Hematopoietic multipotent progenitor cell treated with erythropoietin and hydrocortisone succinate and interleukin-3 and kit ligand, for 17 days (in vitro differentiated cells): ENCODE data around the gene SMYD3.
A peak's percentile ranks its signal among the peaks of the same experiment; 100 is the strongest.

Experiments used
- DNase-seq: peaks from one replicate; pipeline ENCODE4 v3.0.0-alpha.2; 2015; ENCODE audit warnings: low spot score

The SMYD3 gene

DNA sequence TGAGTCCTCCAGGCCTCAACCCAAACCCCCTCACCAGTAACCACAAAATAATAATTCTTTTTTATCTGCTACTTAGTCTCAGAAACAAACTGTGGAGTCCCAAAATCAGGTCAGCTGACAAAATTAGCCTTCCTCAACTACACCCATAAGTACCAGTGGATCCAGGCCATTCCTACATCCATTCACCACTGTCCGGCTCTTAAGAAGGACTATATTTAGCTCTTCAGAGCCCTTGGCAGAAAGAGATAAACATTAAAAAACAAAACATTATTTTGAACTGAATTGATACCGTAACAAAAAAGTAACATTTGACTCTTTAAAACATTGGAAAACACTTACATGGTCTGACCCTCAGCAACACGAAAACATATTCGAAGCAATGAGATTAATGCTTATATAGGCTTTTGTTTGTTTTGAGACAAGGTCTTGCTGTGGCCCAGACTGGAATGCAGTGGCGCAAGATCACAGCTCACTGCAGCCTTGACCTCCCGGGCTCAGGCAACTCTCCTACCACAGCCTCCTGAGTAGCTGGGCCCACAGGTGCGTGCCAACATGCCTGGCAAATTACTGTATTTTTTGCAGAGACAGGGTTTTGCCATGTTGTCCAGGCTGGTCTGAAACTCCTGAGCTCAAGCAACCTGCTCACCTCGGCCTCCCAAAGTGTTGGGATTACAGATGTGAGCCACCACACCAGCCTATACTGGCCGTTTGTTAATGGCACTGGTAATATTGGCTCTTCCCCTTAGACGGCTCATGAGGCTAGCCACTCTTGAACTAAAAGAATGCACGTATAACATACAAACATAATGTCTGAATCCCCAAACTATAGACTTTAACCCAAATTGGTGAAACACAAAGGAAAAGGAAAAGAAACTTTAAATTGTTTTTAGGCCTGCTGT, 330.7 kb downstream of the SMYD3 start:
- no peak for DNase-seq

DNA sequence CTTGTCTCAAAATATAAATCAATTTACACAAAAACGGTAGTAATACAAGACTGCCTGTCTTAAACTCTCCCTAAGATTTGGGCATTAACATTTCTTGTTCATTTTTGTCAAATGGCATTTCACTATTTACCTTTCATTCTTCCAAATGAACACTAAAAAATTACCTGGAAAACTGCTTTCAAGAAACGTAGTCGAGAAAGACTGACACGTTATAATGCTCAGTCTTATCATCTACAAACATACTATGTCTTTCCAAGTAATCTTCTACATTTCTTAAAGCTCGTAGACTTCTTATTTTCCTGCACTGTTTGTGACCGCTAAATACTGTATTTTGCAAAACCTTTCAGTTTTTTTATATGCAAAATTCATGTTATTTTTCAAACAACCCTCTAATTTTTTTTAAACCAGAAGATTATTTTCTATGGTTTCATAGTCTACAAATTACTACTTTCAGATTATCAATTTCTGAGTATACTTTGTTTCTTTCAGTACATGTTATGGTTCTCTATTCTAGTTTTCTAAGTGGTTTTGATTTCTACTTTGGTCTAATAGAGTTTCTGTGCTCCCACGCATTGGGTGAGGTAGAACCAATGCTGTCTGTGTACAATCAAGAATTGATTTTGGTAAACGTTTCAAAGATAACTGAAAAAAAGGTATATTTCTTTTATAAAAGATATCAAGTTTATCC, 336.4 kb downstream of the SMYD3 start:
- DNase-seq, result peak; percentile 16

DNA sequence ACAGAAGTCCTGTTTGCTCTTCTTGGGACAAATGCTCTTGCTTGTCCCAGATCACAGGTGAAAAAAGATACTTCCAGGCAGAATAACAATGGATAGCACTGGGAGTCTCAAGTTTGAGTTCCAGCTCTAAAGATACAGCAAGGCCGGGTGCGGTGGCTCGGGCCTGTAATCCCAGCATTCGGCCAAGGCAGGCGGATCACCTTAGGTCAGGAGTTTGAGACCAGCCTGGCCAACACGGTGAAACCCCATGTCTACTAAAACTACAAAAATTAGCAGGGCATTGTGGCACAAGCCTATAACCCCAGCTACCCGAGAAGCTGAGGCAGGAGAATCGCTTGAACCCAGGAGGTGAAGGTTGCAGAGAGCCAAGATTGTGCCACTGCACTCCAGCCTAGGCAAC, 337.6 kb downstream of the SMYD3 start:
- DNase-seq, result no peak

DNA sequence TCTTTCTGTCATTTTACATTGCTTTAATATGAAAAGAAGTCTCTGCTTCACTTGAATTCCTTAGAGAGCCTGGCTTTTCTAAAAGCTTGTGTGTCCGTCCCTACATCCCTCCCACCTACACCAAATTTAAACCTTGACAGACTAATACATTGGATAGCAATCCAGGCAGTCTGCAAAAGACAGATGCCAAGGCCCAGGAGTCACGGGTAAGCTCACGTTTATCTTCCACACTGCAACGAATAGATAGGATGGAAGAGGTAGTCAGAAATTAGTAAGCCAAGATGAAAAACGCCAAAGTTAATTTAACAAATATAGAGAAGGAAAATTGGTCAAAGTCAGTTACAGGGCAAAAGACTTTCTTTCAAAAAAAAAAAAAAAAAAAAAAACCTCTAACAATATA, 338.1 kb downstream of the SMYD3 start:
- DNase-seq, result peak; percentile 16

DNA sequence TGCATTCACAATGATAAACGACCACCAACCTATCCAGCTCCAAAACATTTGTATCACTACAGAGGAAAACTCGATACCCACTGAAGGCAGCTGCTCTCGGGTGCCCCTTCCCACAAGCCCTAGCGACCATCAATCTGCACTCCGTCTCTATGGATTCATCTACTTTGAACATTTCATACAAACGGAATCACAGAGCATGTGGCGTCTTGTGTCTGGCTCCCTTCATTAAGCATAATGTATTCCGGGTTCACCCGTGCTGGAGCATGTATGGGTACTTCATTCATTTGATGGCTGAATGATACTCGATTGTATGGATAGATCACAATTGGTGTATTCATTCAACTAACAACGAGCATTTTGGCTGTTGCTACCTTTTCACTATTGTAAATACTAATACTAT, 340.2 kb downstream of the SMYD3 start:
- no peak for DNase-seq

DNA sequence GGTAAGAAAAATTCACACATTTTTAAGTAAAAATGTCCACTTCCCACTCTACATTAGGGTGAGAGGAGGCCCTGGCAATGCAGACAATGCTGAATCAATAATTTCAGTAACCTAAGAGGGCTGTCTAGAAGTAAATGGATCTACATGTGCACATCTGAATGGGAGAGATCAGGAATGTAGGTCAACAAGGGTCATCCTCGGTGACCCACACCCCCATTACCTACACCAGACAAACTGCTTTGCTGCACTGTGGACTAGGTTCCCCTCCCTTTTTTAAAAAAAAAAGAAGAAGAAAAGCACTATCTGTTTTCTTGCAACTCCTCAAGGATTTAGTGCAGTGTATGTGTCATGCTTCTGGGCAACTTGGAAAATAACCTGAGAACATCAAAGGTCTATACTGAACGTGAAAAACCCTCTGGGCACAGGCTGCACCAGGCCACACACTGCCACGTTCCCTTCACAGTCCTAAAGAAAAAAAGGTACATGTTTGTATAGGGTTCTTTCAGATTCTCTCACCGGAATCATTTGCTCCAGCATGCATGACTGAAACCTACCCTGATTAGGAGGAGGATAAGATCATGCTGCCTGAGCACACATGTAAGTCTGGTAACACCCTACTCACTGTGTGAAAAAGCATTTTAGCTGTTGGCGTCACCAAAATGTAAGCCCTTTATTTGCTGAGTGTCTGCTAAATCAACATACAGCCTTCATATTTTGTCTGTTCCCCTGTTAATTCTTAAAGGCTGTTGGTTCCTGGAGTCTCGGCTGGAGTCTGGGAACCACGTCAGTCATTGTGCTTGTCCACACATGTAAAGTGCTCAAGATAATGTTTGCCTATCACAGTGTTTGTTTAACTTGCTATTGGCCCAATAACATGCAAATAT, 341.0 kb downstream of the SMYD3 start:
- peak; percentile 9 for DNase-seq

DNA sequence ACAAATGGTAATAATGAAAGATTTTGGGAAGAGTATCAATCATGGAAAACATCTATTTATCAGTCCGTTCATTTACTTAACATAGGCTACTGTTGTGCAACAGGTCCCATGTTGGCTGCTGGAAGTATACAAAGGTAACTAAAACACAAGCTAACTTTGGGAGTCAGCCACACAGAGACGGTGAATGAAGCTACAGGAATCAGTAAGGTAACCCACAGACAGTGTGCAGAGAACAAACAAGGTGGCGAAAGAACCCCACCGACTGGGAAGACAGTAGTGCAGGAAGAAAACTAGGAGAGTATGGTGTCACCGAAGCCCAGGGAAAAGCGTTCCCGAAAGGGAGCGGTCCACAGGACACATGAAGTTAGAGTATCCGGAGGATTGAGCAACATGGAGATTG, 342.3 kb downstream of the SMYD3 start:
- no peak for DNase-seq

DNA sequence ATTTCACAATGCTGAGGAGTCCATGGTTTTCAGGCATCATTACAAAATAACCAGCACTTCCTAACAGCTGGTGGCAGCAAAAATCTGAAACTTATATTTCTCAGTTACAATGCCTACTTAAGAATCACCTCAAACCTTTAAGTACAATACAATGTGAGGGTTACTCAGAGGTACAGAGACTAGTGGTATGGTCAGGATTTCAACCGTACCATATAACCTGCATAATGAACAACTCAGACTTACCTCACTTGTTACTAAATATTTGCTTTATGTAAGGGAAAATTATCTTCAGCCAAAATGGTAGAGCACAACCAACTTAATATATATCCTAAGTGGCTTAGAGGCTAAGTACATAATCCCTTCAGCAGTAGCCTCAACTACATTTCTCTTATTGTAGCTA, 344.5 kb downstream of the SMYD3 start:
- no peak for DNase-seq

DNA sequence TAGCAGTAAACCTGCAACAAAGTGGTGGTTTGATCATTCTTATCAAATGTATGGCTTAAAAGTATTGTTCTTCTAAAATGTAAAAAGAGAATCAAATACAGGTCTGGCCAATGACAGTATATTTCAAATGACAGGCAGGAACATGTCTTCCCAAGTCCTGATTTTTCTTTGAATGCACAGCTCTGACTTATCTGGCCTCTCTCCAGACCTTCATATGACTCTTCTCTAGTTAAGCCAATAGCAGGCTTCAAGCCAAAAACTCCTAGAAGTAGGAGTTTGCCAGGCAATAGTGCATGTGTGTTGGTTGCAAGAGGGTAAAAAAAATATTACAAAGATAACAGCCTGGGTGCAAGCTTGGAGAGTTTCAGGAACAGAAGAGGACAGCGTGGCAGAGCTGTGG, 345.5 kb downstream of the SMYD3 start:
- no peak for DNase-seq

DNA sequence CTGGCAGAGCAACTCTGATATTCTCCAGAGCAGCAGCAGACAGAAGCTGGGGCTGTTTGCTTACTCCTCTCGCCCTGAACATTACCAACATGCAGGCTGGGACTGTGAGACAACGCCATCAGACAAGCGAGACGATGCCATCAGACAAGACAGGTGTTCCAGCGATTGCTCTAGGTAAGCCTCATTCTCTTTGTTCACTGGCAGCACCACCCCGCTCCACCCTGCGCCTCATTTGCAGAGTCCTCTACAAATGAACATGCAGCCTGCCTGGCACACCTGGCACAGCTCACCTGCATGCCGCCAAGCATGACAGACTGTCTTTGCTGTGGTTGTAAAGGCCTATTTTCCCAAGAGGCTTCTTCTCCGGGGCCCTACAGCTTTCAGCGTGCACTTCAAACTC, 346.2 kb downstream of the SMYD3 start:
- no peak for DNase-seq

DNA sequence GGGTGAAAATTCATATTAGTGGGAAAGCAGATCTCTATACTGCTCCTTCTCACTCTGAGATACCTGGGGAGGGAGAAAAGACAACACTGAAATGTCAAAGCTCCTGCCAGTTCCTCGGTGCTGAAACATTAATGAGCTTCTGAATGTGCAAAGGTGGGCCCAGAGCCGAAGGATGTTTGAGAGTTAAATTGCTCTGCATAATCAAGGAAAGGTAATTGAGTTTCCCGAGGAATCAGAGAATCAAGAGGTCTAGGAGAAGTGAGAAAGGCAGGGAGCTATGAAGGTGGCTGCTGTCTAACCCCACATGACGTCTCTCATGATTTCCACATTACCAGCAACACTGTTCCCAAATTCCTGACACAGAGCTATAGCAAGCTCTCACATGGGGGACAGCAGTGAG, 346.7 kb downstream of the SMYD3 start:
- DNase-seq, result no peak

DNA sequence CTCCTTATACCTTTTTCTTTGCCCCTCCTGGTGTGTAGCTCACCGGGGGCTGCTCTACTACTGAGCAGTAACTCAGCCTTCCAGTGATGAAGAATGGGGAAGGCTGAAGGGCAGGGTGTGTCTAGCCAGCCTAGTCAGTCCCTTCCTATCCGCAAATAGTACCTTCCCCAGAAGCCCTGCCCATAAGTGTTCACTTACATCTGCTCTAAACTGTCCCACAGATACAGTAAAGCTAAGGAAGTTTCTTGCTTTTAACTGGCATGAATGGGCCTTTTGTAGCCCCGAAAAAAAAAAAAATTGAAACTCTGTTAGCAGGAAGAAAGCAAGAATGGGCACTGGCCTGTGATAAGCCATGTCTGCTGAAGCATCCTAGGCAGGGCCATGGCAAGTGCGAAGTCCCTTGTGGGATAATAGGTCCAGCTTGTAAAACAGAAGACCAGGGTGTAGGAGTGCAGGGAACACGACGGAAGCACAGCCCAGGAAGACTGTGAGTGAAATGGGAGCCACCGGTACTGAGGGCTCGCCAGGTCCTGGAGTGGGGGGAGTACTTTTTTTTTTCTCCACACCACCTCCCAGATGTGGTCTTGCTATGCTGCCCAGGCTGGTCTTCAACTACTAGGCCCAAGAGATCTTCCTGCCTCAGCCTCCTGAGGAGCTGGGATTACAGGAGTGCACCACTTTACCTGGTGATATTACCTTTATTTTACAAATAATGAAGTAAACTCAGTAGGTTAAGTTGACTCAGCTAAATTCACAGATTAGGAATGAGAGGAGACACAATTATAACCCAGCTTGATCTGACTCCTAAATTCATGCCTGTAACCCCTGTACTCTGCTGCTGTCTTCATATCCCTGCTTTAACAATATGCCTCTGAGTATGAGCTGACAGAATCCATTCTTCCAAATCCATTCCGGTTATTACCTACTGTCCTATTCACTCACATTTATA, 347.5 kb downstream of the SMYD3 start:
- DNase-seq, result no peak

DNA sequence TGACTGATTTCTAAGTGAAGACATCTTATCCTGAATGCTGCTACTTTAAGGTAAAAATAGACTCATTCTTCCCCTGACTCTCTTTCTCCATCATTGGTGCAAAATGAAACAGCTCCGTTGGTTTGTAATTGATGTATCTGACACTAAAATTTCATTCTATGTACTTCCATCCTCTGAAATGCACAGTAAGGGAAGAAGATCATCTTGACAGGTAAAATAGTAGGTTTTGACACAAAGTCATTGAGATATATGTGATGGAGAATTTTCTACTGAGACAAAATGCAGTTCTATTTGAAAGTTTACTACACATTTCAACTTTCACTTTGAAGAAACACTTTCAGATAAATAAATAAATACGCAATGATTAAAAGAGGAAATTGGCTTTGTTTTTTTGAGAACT, 348.9 kb downstream of the SMYD3 start:
- no peak for DNase-seq

DNA sequence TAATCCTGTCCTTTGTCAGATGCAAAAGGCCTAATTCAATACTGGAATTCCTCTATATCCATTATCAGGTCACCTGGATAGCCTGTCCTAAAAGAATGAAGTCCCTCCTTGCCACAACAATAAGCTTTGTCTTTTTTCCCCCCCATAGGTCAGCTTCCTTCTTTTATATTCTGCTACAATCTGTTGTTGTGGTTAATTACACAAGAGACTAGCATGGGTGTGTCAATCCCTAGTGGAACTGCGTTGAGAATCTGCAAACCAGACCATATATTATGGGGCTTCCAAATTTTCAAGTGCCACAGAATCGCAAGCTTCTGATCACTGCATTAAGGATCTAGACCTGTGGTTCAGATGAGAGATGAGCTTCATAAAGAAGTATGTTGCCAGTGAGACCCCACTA, 349.6 kb downstream of the SMYD3 start:
- DNase-seq, result no peak

DNA sequence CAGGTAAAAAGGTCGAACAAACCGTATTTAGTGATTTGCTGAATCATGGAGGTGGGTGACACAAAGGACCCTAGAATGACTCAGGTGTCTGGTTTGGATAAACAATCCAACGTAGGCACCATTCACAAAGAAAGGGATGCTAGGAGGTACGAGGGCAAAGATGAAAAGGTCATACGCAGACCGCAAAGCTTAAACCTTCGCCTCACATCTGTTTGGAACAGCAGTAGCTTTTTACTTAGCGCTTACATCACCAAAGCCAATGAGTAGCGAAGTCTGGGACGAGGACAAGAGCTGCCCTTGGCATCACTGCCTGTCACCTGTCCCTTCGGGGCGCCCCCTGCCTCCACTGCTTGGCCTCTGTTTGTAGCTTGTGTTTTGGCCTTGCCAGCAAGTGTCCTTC, 350.2 kb downstream of the SMYD3 start:
- no peak for DNase-seq

DNA sequence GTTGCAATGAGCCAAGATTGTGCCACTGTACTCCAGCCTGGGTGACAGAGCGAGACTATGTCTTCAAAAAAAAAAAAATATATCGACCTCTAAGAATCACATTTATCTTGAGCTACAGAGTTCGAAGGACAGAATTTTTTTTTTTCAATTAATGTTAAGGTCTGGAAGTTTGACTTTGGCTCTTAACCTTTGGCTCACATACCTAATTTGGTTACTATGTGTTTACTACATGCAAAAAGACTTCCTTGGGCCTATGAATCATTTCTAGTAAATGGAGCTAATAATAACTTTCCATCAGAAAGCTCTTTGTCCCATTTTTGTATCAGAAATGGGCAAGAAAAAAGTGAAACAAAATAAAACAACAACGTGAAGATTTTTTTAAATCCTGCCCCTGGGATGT, 351.2 kb downstream of the SMYD3 start:
- DNase-seq, result no peak

DNA sequence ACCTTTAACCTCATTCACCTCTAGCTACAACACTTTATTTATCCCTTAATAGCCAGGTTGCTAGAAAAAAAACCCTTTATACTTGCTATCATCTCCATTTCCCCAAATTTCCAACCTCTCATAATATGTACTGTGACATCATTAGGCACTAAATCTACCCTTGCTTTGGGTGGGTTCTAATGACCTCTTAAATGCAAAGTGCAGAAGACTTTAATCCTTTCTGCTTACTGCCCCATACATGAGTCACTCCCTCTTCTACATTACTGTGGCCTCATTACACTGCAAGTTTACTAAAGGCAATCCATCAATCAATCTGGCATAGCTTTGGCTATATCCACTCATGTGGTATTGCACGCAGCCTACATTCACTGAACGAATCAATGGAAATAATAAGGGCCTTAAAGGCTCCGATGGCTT, 353.3 kb downstream of the SMYD3 start:
- no peak for DNase-seq

DNA sequence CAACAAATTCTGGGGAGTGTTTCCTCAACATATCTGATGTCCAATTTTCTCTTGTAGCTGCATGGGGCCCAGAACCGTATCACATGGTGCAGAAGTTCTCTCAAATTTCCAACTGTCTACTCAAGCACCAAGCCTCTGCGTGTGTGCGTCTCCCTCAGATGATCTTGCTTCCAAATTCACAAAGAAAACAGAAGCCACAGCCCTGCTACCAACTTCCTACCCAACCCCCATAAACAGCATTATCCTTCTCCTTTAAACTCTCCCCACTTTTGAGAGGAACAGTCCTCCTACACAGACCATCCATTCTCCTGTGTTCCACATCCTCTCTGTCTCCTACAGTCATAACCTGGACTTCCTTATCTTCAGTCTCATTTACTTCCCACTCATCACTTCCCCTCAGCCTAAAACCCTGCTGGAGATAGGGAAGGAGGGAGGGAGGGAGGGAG, 354.1 kb downstream of the SMYD3 start:
- no peak for DNase-seq

DNA sequence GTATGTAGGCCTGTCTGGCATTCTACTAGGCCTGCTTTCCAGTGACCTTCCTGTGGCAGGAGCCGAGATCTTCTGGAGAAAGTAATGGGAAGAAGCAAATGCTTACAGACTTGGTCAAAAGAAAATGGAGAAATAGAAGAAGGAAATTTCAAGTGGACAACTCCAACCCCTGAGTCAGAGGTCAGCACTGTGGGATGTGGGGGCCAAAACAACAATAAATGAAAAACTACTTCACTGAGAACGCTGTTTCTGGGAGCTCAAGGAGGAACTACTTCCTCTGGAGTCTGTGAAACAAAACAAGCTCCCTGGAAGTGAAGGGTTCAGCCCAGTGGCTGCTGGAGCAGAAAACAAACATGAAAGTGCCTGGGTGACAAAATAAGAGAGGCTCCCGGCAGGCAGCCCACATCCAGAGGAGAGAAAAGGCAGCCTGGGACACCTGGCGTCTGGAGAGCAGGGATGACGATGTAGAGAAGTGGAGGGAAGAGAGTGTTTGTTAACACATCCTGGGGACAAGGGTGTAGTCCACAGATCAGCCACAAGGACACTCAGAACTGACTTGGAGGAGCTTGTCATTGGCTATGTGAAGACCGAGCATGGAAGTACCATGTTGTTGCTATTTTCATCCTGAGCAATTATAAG, 355.2 kb downstream of the SMYD3 start:
- DNase-seq, result no peak

DNA sequence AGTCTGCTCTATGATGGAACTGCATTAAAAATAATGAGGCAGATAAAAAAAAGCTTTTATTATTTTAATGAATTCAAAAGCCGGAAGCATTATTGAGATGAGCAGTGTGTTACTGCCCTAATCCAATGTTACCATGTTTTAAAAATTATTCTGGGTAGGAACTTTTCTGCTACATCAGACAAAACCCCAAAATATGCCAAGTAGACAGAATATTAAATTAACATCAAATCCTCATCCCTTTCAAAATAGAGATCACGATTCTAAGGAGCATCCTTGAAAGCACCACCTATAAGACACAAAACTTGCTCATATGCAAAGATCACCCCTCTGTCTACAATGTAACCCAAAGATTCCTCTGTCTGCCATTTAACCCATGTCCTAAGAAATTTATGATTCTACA, 357.5 kb downstream of the SMYD3 start:
- no peak for DNase-seq
